DMS 273 treated with DMSO at 0.1 percent for 48 hours (cell line): ENCODE results near the gene LTB.

Experiments used
- DNase-seq: peaks from one replicate; lab custom pipeline; 2025; lab: John Stamatoyannopoulos, UW

LTB gene

DNA sequence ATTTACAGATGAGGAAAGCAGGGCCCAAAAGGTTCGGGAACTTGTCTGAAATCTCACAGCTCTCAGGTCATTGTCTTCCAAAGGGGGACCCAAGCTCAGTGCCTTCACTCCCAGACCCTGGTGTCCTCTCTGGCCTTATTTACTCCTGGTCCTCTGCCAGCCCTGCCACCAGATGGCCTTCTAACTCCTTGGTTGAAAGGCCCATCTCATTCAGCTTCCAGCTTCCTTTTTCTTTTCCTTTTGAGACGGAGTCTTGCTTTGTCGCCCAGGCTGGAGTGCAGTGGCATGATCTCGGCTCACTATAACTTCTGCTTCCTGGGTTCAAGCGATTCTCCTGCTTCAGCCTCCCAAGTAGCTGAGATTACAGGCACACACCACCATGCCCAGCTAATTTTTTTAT is 30.9 kb downstream of the LTB start:
- peak; percentile 11 for DNase-seq

DNA sequence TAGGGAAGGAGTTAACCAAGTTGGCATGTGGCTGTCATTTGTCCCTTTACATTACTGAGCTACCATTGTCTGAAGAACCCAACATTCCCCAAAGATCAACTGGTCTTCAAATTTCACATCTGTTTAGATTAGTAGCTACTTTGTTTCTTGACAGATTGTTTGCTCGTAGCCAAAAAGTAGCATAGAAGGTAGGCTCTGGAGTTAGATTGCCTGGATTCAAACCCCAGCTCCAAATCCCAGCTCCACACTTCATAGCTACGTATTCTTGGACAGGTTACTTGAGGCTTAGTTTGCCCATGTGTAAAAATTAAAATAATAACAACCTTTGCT is 33.7 kb downstream of the LTB start:
- no peak for DNase-seq

DNA sequence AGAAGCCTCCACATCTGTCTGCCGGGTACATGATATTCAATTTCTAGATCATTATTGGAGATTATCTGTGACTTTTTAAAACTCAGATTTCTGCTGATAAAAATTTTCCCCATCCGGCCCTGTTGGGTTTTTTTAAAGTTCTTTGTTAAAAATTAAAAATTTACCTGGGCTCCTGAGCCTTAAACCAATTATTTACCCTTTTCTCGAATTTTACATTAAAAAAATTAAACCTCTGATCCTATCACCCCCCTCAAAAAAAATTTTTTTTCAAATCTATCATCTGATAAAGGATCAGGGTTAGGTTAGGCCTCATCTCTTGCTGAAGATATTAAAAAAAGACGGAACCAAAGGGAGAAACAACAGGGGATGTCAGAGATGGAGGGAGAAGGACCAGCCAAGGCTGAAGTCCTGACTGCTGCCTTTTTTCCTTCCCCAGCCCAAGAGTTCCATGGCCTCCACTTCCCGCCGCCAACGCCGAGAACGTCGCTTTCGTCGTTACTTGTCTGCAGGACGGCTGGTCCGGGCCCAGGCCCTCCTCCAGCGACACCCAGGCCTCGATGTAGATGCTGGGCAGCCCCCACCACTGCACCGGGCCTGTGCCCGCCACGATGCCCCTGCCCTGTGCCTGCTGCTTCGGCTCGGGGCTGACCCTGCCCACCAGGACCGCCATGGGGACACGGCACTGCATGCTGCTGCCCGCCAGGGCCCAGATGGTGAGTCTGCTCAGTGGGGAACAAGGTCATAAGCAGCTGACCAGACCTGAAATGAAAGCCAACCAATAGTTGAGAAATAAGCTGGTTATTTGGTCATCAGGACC is 34.3 kb downstream of the LTB start:
- DNase-seq: no peak

DNA sequence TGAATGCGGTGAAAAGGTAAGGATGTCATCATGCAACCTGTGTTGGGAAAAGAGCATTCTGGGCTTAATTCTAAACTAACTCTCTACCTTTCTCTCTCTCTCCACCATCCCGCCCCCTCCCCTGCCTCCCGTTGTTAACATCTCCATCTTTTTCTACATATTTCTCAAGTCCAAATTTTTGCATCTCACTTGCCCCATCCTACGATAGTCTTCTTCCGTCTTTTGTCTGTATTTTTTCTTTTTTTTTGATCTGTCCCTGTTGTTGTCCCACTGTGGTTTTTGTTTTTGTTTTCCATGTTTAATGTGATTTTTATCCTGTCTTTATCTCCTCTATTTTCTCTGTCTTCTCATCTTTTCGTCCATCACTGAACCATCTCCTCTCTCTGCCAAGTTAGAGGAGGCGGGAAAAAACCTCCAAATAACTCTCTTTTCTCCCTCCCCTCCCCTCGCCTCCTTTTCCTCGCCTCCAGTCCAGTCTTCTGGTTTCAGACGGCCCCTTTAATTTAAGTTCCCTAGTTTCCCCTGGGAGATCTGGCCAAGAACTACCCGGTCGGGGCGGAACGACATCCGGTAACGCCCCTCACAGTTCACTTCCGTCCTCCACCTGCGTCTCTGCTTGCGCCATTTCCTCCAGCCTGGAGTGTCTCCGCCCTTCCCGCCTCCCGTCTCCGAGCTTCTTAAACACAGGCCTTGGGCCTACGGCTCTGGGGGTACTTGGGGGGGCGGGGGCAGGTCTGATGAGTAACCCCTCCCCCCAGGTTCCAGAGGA is 35.1 kb downstream of the LTB start, which contains the start of gene NFKBIL1:
TSS of gene NFKBIL1 (plus strand) at position 651 of the 769 bp plus-strand sequence. CDS start at position 738, 87 bp downstream.
- peak; percentile 96 for DNase-seq

DNA sequence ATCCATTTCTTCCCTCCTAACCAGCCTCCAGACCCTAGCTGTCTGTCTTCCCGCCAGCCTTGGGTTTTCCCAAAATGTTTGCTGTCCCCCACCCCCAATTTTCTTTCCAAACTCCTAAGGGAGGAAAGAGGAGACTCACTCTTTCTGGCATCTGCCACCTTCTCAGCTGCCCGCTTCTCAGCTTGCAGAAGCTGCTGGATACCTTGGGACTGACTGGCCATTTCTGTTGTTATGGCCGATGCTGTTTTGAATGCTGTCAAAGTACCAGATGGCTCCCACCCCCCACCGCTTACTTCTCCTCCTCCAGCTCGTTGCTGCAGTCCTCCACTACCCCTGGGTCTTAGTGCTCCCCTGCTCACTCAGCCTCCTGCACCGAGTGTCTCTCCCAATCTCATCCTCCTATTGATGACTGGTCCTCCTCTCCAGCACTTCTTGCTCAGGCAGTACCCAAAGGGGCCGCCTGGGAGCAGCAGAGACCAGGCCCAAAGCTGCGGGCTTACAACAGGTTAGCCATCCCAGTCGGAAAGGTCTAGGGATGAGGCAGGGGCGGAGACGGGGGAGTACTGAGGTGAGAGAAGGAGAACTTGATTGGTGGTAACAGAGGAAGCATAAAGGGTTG is 35.8 kb downstream of the LTB start, which contains the start of gene ATP6V1G2:
TSS of gene ATP6V1G2 (minus strand) at position 270 of the 619 bp plus-strand sequence. CDS start at position 221, 49 bp downstream.
- DNase-seq: peak; percentile 81

DNA sequence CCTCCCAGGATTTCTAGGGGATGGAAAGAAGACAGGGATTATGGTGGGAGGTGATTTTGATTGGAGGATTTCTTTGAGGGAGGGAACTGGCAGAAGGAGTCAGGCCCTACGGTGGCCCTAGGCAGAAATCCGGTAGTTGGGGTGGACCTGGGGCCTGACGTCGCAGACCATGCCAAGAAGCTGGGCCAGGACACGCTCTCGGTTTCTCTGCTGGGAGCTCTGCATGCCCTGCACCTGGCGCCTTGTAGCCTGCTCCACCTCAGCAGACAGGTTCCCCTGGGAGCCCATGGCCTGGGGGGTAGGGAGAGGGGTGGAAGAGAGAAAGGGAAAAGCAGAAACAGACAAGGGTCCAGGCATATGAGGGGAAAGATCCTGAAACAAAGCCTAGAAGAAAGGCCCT is 36.9 kb downstream of the LTB start:
- no peak for DNase-seq

DNA sequence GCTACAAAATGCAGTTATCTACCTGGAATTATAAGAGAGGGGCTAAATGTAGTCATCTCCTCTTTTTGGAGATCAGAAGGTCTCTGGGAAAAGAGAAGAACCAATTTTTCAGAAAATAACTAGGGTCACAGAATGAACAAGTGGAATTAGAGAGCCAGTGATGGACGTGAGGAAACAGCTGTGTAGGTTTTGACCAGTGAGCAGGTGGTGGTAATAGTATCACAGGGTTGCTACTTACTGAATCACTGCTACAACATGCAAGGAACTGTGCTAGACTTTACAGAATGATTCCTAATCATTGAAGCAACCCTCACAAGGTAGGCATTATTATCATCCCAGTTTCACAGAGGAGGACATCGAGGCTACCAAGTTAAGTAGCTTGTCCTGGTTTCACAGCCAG is 37.5 kb downstream of the LTB start:
- no peak for DNase-seq

DNA sequence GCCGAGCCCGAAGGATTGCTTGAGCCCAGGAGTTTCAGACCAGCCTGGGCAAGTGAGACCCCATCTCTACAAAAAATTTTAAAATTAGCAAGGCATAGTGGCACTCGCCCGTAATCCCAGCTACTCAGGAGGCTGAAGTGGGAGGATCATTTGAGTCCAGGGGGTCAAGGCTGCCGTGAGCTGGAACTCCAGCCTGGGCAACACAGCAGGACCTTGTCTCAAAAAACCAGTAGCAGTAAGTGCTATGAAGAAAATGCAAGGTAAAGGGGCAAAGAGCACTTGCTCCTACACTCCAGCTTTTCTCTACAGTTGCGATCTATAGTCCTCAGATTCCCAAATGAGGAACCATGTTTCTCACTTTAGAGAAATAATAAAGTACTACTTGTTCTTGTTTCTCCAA is 38.6 kb downstream of the LTB start:
- no peak for DNase-seq

DNA sequence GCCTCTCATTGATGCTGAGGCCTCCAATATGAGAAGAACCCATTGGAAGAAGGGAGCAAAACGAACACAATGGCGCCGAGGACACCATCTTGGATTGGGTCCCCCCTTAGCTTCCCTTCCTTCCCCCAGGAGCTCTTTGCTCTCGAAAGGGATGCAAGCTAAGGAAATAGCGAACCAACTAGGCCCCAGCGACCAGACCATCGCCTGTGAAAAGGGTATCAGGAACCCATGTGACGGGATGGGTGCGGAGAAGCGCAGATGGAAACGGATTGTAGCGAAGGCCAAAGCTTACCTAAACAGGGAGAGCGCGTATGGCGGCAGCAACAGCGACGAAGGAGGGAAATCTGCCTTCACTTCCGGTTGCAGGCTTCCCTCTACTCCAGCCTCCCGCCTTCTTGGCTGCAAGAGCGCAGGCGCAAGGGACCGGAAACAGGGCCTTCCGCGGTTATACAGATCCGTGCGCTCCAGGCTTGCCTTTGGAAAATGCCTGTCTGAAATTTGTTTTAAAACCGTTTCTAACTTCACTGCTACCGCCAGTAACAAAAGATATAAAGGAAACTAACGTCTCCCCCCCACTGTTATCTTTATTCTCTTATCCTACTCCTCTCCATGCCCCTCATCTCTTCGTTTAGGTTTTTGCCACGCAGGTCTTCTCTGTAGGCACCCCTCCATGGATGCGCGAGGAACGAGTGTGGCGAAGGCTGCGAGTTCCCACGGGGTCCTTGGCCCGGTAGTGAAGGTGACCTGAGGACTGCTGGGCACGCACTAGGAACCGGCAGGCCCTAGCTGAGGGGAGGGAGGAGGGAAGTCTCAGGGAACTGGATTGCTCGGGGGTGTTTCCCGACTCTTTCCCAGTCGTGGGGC is 40.3 kb downstream of the LTB start, which contains the start of gene DDX39B:
TSS of gene DDX39B (minus strand) at position 346 of the 864 bp plus-strand sequence. CDS start 1,471 bp downstream, outside the sequence.
- peak; percentile 89 for DNase-seq

DNA sequence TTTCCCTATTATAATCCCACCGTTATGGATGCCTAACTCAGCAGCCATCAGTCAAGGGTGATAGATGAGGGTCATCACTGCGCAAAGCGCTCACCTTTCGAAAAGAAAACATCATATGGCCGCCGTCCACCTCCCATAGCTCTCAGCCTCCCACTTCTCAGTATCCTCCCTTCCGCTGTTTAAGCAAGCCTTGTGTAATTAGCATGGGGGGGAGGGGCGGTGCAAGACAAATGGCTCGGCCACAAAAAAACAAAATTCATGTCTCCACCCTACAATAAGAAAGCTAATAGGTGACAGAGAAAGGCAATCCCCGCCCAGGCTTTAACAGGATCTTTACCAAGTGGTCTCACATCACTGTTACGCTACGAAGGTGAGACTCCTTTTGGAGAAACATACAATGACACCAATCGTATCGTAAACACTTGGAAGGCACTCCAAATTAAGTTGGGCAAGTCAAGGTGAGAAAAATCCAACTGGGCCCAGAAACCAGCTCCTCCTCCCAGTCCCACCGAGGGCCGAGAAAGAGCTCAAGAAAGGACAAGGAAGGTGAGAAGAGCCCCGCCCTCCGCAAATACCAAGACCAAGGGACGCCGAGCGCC is 41.1 kb downstream of the LTB start:
- peak; percentile 8 for DNase-seq

DNA sequence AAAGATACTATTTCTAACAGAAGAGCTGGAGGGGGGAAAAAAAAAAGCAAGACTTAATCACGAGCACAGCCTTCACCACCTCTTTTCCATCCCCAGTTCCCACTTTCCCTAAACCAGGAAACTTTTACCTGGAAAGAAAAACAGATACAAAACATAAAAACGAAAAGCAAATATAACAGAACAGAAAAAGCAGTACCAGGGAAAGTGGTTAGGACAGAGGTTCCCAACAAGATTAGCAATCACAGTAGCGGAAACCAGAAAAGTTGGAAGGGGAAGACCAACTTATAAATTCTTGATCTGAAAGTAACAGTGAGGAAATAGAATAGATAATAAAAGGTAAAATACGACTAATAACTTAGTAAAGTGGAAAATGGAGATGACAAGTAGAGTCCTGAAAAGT is 41.6 kb downstream of the LTB start:
- DNase-seq: no peak

DNA sequence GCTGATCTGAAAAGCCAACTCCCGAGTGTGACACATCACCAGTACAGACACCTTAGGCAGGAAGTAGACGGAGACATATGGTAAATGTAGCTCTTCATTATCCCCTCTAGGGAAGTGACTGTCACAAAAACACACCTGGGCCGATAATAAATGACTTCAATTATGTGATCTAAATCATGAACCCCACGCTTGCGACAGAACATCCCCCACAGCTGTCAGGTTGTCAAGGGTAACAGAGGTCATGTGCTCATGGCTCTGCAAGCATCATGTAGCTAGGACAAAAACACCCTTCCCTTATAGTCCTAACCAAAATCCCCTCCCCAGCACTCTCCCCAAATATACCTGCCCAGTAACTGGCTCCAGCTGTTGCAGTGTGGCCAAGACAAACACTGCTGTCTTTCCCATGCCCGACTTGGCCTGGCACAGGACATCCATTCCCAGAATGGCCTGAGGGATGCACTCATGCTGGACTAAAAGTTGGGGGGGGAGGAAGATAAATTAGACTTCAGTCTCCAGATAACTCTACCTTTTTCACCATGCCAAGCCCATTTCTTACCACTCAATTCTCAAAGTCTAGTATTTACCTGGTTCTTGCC is 43.3 kb downstream of the LTB start:
- no peak for DNase-seq

DNA sequence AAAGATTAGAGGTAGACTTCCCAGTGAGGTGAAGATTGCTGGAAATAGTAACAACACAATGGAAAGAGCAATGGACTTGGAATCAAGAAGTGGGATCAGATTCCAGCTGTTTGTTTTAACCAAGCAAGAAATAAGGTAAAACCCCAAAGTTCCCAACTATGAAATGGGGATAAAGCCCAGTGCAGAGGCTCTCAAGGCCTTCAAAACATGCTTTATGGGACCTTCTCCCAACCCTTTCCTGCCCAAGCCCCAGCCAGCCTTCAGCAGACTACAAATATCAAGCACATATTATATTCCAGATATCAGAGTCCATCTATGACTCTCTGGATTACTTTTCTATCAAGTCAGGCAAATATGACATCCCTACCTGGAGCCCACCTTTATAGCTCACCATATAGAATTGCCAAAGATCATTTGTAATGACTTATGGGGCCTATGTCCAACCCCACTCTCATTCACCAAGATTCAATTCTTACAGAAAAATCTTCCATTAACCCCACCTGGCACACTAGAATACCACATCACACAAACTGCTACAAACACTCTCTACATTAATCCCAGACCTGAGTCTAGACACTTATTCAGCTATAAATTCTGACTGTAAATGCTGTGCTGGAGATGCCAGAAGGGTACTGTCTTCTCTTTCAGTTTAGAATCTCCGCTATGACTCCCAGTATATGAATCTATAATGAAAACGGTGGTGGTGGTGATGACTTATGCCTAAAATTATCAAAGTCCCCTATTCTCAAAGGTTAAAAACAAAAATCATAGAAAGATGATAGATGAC is 46.5 kb downstream of the LTB start:
- no peak for DNase-seq

DNA sequence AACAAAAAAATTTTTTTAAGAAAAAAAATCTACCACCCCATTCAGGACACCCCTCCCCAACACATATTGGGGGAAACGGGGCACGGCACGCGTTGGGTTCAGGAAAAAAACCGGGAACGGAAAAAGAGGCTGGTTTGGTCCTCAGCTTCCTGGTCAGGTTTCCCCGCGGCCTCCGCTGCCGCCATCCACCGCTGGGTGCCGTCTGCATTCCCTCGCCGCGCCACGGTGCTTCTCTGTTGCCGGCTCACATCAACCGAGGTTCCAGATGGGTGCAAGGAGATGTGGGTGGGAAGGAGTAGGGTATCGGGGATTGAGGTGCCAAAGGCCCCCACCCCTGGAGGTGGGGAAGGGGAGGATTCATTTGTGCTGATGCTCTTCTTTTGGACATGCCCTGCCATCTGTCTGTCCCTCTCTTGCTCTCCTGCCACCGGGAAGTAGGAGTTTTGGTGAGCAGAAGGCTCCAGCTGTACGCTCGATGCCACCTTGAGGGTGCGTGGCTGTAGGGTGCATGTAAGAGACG is 47.6 kb downstream of the LTB start:
- DNase-seq: no peak

DNA sequence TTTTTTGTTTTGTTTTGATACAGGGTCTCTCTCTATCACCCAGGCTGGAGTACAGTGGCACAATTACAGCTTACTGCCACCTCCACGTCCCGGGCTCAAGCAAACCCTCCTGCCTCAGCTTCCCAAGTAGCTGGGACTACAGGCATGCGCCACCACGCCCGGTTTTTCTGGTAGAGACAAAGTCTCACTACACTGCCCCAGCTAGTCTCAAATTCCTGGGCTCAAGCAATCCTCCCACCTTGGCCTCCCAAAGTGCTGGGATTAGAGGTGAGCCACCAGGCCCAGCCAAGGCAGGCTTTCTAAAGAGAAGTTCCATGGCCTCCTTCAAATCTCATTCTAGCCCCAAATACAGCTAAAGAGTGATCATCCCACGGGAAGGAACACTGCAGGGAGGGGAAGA is 48.2 kb downstream of the LTB start:
- DNase-seq: no peak

DNA sequence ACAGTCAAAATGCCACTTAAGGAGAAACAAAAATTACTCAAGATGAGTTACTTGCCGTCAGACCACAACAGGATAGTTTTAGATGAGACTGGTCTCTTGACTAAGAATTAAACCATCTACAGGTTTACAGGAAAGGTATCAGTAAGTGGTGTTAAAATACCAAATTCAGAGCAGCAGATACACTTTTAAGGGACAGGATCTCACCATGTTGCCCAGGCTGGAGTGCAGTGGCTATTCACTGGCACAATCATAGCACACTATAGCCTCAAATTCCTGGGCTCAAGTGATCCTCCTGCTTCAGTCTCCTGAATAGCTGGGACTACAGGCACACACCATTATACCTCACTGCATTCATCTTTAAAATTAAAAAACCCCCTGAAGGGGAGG is 48.8 kb downstream of the LTB start:
- DNase-seq: no peak

DNA sequence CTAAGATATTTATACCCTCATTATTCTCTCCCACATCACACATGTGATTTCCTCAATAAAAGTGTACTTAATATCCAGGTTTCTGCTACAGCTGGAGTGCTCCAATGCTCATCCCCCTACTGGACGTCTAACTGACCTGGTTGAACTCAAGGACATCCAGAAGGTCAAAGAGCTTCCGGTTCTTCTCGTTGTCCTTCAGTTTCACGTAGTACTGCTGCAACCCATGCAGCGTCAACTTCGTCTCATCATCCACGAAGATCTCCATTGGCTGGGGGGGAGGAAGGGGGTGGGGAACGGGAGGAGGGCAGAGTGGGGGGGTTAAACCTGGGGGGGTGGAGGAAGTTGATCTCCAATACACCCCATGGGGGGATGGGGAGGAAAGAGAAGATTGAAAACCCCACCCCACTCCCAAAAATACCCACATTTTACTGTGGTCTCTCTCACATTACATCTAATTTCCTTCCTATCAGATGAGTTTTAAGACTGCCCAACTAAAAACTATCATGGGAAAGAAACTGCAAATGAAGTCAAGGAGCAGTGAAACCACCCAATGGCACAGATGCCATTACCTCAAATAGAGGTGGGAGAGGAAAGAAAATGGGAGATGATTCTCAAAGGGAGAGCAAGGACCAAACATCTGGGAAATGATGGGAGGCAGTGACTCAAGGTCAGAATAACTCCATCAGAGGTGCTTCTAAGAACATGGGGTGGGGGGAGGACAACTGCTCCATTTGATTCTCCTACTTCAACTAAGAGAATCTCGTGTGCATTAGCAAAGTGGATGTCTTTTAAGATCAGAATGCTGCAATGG is 49.4 kb downstream of the LTB start:
- no peak for DNase-seq

DNA sequence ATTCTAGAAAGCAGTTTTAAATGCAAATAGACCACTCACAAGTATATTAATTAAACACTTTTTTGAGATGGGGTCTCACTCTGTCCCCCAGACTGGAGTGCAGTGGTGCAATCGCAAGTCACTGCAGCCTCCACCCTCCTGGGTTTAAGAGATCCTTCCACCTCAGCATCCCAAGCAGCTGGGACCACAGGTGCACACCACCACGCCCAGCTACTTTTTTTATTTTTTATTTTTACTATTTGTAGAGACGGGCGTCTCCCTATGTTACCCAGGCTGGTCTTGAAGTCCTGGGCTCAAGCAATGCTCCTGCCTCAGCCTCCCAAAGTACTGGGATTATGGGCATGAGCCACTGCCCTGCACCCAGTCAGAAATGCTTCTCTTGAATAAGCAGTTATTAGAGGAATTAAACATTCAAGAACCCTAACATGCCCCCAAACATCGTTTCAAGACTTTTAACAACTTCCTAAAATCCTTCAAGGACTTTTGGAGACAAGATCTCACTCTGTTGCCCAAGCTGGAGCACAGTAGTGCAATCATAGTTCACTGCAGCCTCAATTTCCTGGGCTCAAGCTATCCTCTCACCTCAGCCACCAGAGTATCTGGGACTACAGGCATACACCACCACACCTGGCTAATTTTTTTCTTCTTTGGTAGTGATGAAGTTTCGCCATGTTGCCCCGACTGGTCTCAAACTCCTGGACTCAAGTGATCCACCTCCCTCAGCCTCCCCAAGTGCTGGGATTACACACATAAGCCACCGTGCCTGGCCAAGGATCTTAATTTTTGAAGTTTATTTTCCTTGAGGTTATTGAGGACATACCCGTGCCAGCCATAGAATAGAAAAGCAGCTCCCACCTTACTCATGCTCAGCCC is 50.2 kb downstream of the LTB start:
- no peak for DNase-seq
